ENCODE measurements around the gene GALNT1.

The GALNT1 gene

DNA sequence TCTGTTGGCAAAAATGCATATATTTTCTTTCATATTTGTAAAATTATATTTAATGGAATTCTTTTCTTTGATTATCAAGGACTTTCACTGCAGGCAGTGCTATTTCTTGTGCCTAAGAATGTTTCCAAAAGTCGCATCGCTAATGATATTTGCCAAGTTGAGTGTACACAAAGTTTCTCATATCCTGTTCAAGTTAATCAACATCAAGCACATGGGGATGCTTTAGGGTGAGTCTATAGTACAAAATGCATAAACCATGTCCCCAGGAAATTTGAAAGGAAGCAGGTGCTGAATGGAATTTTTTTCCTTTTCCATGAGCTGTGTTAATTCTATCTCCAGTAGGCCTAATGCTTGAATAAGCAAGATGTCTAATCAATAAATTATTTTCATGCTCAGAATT, 129.7 kb downstream of the GALNT1 start:
- no peaks in the 10 kb centered on the region for H4K20me1 ChIP-seq (ENCODE audit: low read depth, low read length)
- H3K36me3 ChIP-seq (ENCODE audit: low read length), result no peaks in the 10 kb centered on the region
- no peaks in the 10 kb centered on the region for H3F3A ChIP-seq (ENCODE audit: insufficient read depth)
- no peaks in the 10 kb centered on the region for H3K27me3 ChIP-seq (ENCODE audit: low read length)
- H3K79me2 ChIP-seq (ENCODE audit: insufficient read depth, low read length), result no peaks in the 10 kb centered on the region
- H3K9me2 ChIP-seq (replicated peaks; ENCODE audit: insufficient read depth, low read length), result no peaks in the 10 kb centered on the region
- H3K27ac ChIP-seq (ENCODE audit: low read depth, low read length), result no peak overlapping the region
- no peak overlapping the region for H3K4me3 ChIP-seq (ENCODE audit: insufficient read depth, low read length, poor library complexity, severe bottlenecking)
- H3K4me2 ChIP-seq (ENCODE audit: low read depth, low read length, poor library complexity, severe bottlenecking), result no peak overlapping the region
- no peak overlapping the region for H2AFZ ChIP-seq (ENCODE audit: low read depth, low read length, severe bottlenecking)
- H3K9me3 ChIP-seq (ENCODE audit: insufficient read depth, low read length), result no peaks in the 10 kb centered on the region
- no peak overlapping the region for H3K9ac ChIP-seq (ENCODE audit: low read length)
- TF ChIP-seq, protein P1, sequence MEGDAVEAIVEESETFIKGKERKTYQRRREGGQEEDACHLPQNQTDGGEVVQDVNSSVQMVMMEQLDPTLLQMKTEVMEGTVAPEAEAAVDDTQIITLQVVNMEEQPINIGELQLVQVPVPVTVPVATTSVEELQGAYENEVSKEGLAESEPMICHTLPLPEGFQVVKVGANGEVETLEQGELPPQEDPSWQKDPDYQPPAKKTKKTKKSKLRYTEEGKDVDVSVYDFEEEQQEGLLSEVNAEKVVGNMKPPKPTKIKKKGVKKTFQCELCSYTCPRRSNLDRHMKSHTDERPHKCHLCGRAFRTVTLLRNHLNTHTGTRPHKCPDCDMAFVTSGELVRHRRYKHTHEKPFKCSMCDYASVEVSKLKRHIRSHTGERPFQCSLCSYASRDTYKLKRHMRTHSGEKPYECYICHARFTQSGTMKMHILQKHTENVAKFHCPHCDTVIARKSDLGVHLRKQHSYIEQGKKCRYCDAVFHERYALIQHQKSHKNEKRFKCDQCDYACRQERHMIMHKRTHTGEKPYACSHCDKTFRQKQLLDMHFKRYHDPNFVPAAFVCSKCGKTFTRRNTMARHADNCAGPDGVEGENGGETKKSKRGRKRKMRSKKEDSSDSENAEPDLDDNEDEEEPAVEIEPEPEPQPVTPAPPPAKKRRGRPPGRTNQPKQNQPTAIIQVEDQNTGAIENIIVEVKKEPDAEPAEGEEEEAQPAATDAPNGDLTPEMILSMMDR (IDR thresholded peaks at IDR 0.05; ENCODE audit: insufficient read depth, low read length, poor library complexity, severe bottlenecking), result no peak
- no peak for TF ChIP-seq EZH2phosphoT487 (conservative IDR thresholded peaks at IDR 0.05; ENCODE audit: low read length)

DNA sequence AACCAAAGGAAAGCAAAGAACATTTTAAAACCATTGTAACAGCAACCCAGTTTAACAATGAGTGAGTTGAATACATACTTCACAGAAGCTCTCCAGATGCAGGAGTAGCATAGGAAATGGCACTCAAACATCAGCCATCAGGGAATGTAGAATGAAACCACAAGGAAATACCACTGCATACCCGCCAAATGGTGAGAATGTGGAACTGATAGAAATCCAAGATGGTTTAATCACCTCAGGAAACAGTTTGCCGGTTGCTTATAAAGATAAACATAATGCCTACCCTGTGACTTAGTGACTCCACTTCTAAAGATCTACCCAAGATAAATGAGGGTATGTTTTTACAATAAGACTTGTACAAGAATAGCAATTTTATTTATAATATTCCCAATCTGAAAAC, 132.0 kb downstream of the GALNT1 start:
- Histone ChIP-seq H3K9me3 (ENCODE audit: insufficient read depth, low read length) (no peaks in the 10 kb centered on the region), H3K9ac (ENCODE audit: low read length) (no peak overlapping the region), H3K79me2 (ENCODE audit: insufficient read depth, low read length) (no peaks in the 10 kb centered on the region), H3F3A (ENCODE audit: insufficient read depth) (no peaks in the 10 kb centered on the region), H3K27me3 (ENCODE audit: low read length) (no peaks in the 10 kb centered on the region), H3K27ac (ENCODE audit: low read depth, low read length) (no peak overlapping the region), H3K36me3 (ENCODE audit: low read length) (no peaks in the 10 kb centered on the region), H3K4me2 (ENCODE audit: low read depth, low read length, poor library complexity, severe bottlenecking) (no peak overlapping the region), H3K4me3 (ENCODE audit: insufficient read depth, low read length, poor library complexity, severe bottlenecking) (no peak overlapping the region), H2AFZ (ENCODE audit: low read depth, low read length, severe bottlenecking) (no peak overlapping the region), H4K20me1 (ENCODE audit: low read depth, low read length) (no peaks in the 10 kb centered on the region), H3K9me2 (replicated peaks; ENCODE audit: insufficient read depth, low read length) (no peaks in the 10 kb centered on the region)
- TF ChIP-seq EZH2phosphoT487 (conservative IDR thresholded peaks at IDR 0.05; ENCODE audit: low read length), result no peak
- TF ChIP-seq, protein P1 (IDR thresholded peaks at IDR 0.05; ENCODE audit: insufficient read depth, low read length, poor library complexity, severe bottlenecking), result no peak

DNA sequence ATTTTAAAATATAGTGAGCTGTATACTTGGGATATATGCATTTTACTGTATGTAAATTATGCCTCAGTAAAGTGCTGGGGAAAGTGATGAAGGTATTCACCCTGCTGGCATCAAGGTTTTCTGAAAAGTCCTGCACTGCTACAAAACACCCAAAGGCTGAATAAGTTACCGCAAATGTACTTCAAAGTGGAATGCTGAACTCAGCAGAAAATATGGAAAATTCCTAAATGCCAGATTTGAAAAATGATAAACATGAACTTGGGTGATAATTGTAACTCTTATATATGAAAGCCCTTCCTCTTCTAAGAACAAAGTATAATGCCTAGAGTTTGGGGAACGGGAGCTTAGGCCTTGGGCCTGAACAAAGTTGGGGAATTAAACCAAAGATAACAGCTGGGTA, 133.0 kb downstream of the GALNT1 start:
- H3K4me3 ChIP-seq (ENCODE audit: insufficient read depth, low read length, poor library complexity, severe bottlenecking), result no peak overlapping the region
- no peak overlapping the region for H3K9ac ChIP-seq (ENCODE audit: low read length)
- no peaks in the 10 kb centered on the region for H3K9me3 ChIP-seq (ENCODE audit: insufficient read depth, low read length)
- H3K4me2 ChIP-seq (ENCODE audit: low read depth, low read length, poor library complexity, severe bottlenecking), result no peak overlapping the region
- no peak overlapping the region for H2AFZ ChIP-seq (ENCODE audit: low read depth, low read length, severe bottlenecking)
- H3K9me2 ChIP-seq (replicated peaks; ENCODE audit: insufficient read depth, low read length), result no peaks in the 10 kb centered on the region
- H3K27ac ChIP-seq (ENCODE audit: low read depth, low read length), result no peak overlapping the region
- no peaks in the 10 kb centered on the region for H3K79me2 ChIP-seq (ENCODE audit: insufficient read depth, low read length)
- TF ChIP-seq EZH2phosphoT487 (conservative IDR thresholded peaks at IDR 0.05; ENCODE audit: low read length), result no peak
- TF ChIP-seq, protein P1 (IDR thresholded peaks at IDR 0.05; ENCODE audit: insufficient read depth, low read length, poor library complexity, severe bottlenecking), result no peak
- H4K20me1 ChIP-seq (ENCODE audit: low read depth, low read length), result no peaks in the 10 kb centered on the region
- H3K27me3 ChIP-seq (ENCODE audit: low read length), result no peaks in the 10 kb centered on the region
- no peaks in the 10 kb centered on the region for H3K36me3 ChIP-seq (ENCODE audit: low read length)
- H3F3A ChIP-seq (ENCODE audit: insufficient read depth), result no peaks in the 10 kb centered on the region

All from SU-DHL-6 (cell line).